Measurements from ENCODE around the gene ZNF486. TPM values are rescaled to one million over a fixed set of nuclear protein-coding genes. Genes with fewer than 3 reads are reported as not detected.
A peak's percentile ranks its signal among the peaks of the same experiment; 100 is the strongest.
"Not testable (repeated sequence)": the region's sequence is repeated elsewhere in the genome, so short reads cannot be mapped to it uniquely, and the experiment has no call there.

Gene ZNF486
- 3.7 TPM for polyA plus RNA-seq (2013, experiment 1 of 2; ENCODE audit: insufficient read length)
- polyA plus RNA-seq (2013, experiment 2 of 2; ENCODE audit: insufficient read length): 1.7 TPM

GRCh38 chr19:20167020-20167644 is at the start of gene ZNF486:
ZNF486 (plus strand) TSS chr19:20167214; CDS start chr19:20167331, 117 bp downstream.
- peak; percentile 97 for DNase-seq

GRCh38 chr19:20118064-20118839 is 48.8 kb upstream of the ZNF486 start:
- not testable (repeated sequence) for DNase-seq

- no peak for DNase-seq
Observed at GRCh38 chr19:20124879-20125278, 42.1 kb upstream of the ZNF486 start.

- DNase-seq: not testable (repeated sequence)
Observed at GRCh38 chr19:20132933-20133332, 34.1 kb upstream of the ZNF486 start.

GRCh38 chr19:20137714-20138113 is 29.3 kb upstream of the ZNF486 start:
- not testable (repeated sequence) for DNase-seq

- DNase-seq: no peak
Observed at GRCh38 chr19:20151617-20152145, 15.3 kb upstream of the ZNF486 start.

GRCh38 chr19:20152506-20152905 is 14.5 kb upstream of the ZNF486 start:
- DNase-seq: not testable (repeated sequence)

- no peak for DNase-seq
Observed at GRCh38 chr19:20153281-20153680, 13.7 kb upstream of the ZNF486 start.

- DNase-seq: no peak
Observed at GRCh38 chr19:20154636-20155035, 12.4 kb upstream of the ZNF486 start.

- DNase-seq: no peak
Observed at GRCh38 chr19:20162821-20163220, 4.2 kb upstream of the ZNF486 start.

- no peak for DNase-seq
Observed at GRCh38 chr19:20164456-20164855, 2.6 kb upstream of the ZNF486 start.

- no peak for DNase-seq
Observed at GRCh38 chr19:20165971-20166592, 932 bp upstream of the ZNF486 start.

- DNase-seq: peak; percentile 58
Observed at GRCh38 chr19:20167651-20168122, 673 bp downstream of the ZNF486 start.

GRCh38 chr19:20171285-20171684 is 4.3 kb downstream of the ZNF486 start:
- no peak for DNase-seq

- not testable (repeated sequence) for DNase-seq
Observed at GRCh38 chr19:20175848-20176247, 8.8 kb downstream of the ZNF486 start.

- DNase-seq: not testable (repeated sequence)
Observed at GRCh38 chr19:20179956-20180355, 12.9 kb downstream of the ZNF486 start.

GRCh38 chr19:20182222-20182785 is 15.3 kb downstream of the ZNF486 start:
- DNase-seq: no peak

GRCh38 chr19:20186174-20186573 is 19.2 kb downstream of the ZNF486 start:
- DNase-seq: no peak

GRCh38 chr19:20197747-20198146 is 30.7 kb downstream of the ZNF486 start:
- no peak for DNase-seq

- no peak for DNase-seq
Observed at GRCh38 chr19:20209051-20209450, 42.0 kb downstream of the ZNF486 start.

GRCh38 chr19:20214366-20214765 is 47.4 kb downstream of the ZNF486 start:
- DNase-seq: not testable (repeated sequence)

GRCh38 chr19:20221605-20222004 is 54.6 kb downstream of the ZNF486 start:
- not testable (repeated sequence) for DNase-seq

- DNase-seq: no peak
Observed at GRCh38 chr19:20233105-20233504, 66.1 kb downstream of the ZNF486 start.

Measured in fibroblast of skin of back (primary cell).